Measurements from ENCODE around the gene SDK2. TPM values are rescaled to one million over a fixed set of nuclear protein-coding genes. Genes with fewer than 3 reads are reported as not detected.

The SDK2 gene
- polyA plus RNA-seq, 1 of the 3 experiments (the other 2 are of a cell fraction) = 0.02 TPM

DNA sequence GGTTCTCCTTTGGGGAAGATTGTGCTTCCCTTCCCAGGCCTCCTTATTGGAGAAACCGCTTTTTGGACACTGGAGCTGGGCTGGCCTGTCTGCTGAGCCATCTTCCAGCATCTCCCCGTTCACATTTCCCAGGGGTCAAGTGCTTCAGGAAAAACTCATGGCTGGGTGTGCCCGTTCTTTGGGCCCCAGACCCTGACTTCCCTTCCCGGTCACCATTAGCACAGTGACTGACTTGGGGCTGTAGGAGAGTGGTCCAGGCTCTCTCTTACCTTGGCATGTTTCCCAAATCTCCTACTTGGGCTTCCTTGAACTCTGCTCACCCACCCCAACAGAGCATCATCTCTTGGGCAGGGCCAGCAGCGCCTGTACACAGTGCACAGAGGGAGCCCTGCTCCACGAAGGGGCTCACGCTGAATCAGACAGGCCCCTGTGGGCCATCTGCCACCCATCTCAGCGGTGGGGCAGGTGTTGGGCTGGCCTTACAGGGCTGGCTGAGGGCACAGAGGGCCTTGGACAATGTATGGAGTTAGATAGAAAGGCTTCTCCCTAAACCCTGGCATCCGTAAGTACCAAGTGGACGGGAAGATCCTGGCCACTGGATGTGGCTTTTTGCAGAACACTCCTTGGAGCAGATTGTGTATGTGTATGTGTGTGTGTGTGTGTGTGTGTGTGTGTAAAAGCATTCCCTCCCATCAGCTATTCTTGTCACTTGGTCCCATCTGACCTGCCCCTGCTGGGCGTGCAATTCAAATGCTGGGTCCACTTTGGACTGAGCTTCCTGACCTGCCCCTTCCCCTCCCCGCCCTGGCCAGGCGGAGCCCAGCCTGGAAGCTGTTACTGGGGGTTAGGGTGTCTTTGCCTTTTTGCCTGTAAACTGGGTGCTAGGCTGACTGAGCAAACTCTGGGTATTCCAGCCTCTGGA lies 307.6 kb downstream of the SDK2 start:
- peaks cover 9% of the 10 kb centered on the region for H3F3A ChIP-seq (replicated peaks; ENCODE audit: insufficient read depth)
- H4K20me1 ChIP-seq (ENCODE audit: insufficient read depth) = no peaks in the 10 kb centered on the region
- 84% methylated on average over 11 of the region's 13 CpGs for WGBS (ENCODE audit: low lambda C conversion rate)
- H2AFZ ChIP-seq (ENCODE audit: low read depth) = no peak overlapping the region
- H3K27ac ChIP-seq (ENCODE audit: low read depth in 2 of 2, low read length in 1 of 2) = no peak overlapping the region
- no peaks in the 10 kb centered on the region for H3K9me2 ChIP-seq
- no peak overlapping the region for H3K4me2 ChIP-seq
- no peaks in the 10 kb centered on the region for H3K27me3 ChIP-seq (ENCODE audit: insufficient read depth)
- POLR2A ChIA-PET = no interaction called here
- H3K36me3 ChIP-seq (replicated peaks in 1 of 2; ENCODE audit: control insufficient read depth in 1 of 2, insufficient read depth in 2 of 2, low read length in 1 of 2) = no peaks in the 10 kb centered on the region
- H3K4me3 ChIP-seq (ENCODE audit: low read depth in 2 of 2, low read length in 1 of 2) = no peak overlapping the region
- no peaks in the 10 kb centered on the region for H3K79me2 ChIP-seq (ENCODE audit: insufficient read depth)
- CTCF ChIA-PET = interaction anchor here (0.6 to 2.2 kb wide), 5 partner anchors 11 to 782 kb away, joined by 3 to 8 read pairs (median 6); partner anchors contain the start of gene CDC42EP4
- no peak for TF ChIP-seq JUND (IDR thresholded peaks at IDR 0.05)
- TF ChIP-seq, protein P1, sequence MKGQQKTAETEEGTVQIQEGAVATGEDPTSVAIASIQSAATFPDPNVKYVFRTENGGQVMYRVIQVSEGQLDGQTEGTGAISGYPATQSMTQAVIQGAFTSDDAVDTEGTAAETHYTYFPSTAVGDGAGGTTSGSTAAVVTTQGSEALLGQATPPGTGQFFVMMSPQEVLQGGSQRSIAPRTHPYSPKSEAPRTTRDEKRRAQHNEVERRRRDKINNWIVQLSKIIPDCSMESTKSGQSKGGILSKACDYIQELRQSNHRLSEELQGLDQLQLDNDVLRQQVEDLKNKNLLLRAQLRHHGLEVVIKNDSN (IDR thresholded peaks at IDR 0.05; ENCODE audit: borderline replicate concordance, low read depth) = no peak
- TF ChIP-seq, protein P2, sequence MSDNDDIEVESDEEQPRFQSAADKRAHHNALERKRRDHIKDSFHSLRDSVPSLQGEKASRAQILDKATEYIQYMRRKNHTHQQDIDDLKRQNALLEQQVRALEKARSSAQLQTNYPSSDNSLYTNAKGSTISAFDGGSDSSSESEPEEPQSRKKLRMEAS (IDR thresholded peaks at IDR 0.05; ENCODE audit: low read depth) = no peak
- no peak for TF ChIP-seq TEAD4 (IDR thresholded peaks at IDR 0.05; ENCODE audit: borderline replicate concordance, insufficient read depth)
- no peak for TF ChIP-seq TCF12 (IDR thresholded peaks at IDR 0.05)
- TF ChIP-seq SMC3 (IDR thresholded peaks at IDR 0.05; ENCODE audit: low read depth, low read length) = no peak
- TF ChIP-seq PBX3 (IDR thresholded peaks at IDR 0.05) = no peak
- no peak for TF ChIP-seq RCOR1 (IDR thresholded peaks at IDR 0.05; ENCODE audit: low read length)
- no peak for TF ChIP-seq TAF1 (IDR thresholded peaks at IDR 0.05; ENCODE audit: borderline replicate concordance, low read depth, low read length)
- no peak for TF ChIP-seq GATA2 (CRISPR knock-in tag; IDR thresholded peaks at IDR 0.05)
- peaks cover 4 to 20% of the 10 kb centered on the region in 2 experiments; a peak in 2 of 4 replicates for H3K4me1 ChIP-seq (ENCODE audit: control insufficient read depth in 1 of 2, insufficient read depth in 2 of 2, low read depth in 1 of 2, low read length in 1 of 2)
- H3K9me3 ChIP-seq = no peaks in the 10 kb centered on the region
- no peak overlapping the region for H3K9ac ChIP-seq
- peak; percentile 49 for DNase-seq

DNA sequence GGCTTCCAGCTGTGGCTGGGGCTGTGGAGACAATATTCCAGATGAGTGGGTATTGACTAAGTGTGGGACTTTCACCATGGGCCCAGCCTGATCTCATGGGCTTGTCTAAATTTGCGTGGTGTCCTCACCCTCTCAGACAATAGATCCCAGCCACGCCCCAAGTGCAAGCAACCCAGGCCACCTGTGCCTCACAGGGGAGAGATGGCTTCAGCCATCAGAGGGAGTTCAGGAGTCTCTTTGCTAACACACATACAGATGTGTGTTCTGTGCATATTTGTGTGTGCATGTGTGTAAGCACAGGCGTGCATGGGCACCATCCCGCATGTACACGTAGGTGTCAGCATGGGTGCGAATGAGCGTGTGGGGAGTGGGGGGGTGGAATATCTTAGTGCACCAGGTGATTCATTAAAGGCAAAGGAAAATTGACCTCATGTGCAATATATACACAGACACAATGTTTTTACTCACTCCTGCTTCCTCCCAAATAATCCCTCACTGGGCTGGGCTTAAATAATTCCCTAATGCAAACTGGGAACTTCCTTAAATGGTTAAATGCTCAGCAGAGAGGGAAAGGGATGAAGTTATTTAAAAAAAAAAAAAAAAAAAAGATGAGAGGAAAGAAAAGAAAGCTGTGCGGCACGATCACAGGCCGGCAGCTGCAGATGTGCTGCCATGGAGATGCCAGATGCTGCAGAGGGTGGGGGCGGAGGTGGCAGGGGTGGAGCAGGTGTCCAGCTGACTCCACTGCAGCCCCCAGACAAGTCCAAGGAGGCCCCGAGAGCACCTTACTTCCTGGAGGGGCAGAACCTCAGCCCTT lies 308.4 kb downstream of the SDK2 start:
- no peaks in the 10 kb centered on the region for H4K20me1 ChIP-seq (ENCODE audit: insufficient read depth)
- no peak overlapping the region for H3K4me3 ChIP-seq (ENCODE audit: low read depth in 2 of 2, low read length in 1 of 2)
- ChIA-PET POLR2A (no interaction called here), CTCF (interaction anchor here (0.6 to 2.2 kb wide), 5 partner anchors 10 to 783 kb away, joined by 3 to 8 read pairs (median 6); partner anchors contain the start of gene CDC42EP4)
- no peaks in the 10 kb centered on the region for H3K79me2 ChIP-seq (ENCODE audit: insufficient read depth)
- no peak overlapping the region for H3K4me2 ChIP-seq
- no peak overlapping the region for H3K27ac ChIP-seq (ENCODE audit: low read depth in 2 of 2, low read length in 1 of 2)
- no peaks in the 10 kb centered on the region for H3K9me2 ChIP-seq
- peaks cover 9% of the 10 kb centered on the region for H3F3A ChIP-seq (replicated peaks; ENCODE audit: insufficient read depth)
- H3K9me3 ChIP-seq = no peaks in the 10 kb centered on the region
- DNase-seq = peak; percentile 38
- no peak overlapping the region for H2AFZ ChIP-seq (ENCODE audit: low read depth)
- no peaks in the 10 kb centered on the region for H3K36me3 ChIP-seq (replicated peaks in 1 of 2; ENCODE audit: control insufficient read depth in 1 of 2, insufficient read depth in 2 of 2, low read length in 1 of 2)
- peaks cover 4 to 15% of the 10 kb centered on the region in 2 experiments; a peak in 2 of 4 replicates for H3K4me1 ChIP-seq (ENCODE audit: control insufficient read depth in 1 of 2, insufficient read depth in 2 of 2, low read depth in 1 of 2, low read length in 1 of 2)
- H3K9ac ChIP-seq = no peak overlapping the region
- WGBS (ENCODE audit: low lambda C conversion rate) = 92% methylated on average over 12 of the region's 12 CpGs
- TF ChIP-seq, protein P3, sequence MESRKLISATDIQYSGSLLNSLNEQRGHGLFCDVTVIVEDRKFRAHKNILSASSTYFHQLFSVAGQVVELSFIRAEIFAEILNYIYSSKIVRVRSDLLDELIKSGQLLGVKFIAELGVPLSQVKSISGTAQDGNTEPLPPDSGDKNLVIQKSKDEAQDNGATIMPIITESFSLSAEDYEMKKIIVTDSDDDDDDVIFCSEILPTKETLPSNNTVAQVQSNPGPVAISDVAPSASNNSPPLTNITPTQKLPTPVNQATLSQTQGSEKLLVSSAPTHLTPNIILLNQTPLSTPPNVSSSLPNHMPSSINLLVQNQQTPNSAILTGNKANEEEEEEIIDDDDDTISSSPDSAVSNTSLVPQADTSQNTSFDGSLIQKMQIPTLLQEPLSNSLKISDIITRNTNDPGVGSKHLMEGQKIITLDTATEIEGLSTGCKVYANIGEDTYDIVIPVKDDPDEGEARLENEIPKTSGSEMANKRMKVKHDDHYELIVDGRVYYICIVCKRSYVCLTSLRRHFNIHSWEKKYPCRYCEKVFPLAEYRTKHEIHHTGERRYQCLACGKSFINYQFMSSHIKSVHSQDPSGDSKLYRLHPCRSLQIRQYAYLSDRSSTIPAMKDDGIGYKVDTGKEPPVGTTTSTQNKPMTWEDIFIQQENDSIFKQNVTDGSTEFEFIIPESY (IDR thresholded peaks at IDR 0.05; ENCODE audit: borderline replicate concordance, low read depth) = no peak
- TF ChIP-seq CHD2 (IDR thresholded peaks at IDR 0.05; ENCODE audit: low read length, partially characterized antibody) = no peak
- H3K27me3 ChIP-seq (ENCODE audit: insufficient read depth) = no peaks in the 10 kb centered on the region
